Smooth muscle cell (in vitro differentiated cells): ENCODE measurements around the gene KASH5. TPM values are rescaled to one million over a fixed set of nuclear protein-coding genes. Genes with fewer than 3 reads are reported as not detected.

Source experiments
- DNase-seq: peaks from one replicate; lab custom pipeline; 2025; ENCODE audit not compliant: unreplicated experiment; lab: John Stamatoyannopoulos, UW
- H2AFZ ChIP-seq: fragments of 200-600 bp; sonication (generic); 2 replicates; pipeline ENCODE4 v1.6.0; 2016; ENCODE audit warnings: antibody characterized with exemption, low read depth, mild to moderate bottlenecking
- H3F3A ChIP-seq: fragments of 200-600 bp; sonication (generic); 2 replicates; pipeline ENCODE4 v1.6.0; 2017; ENCODE audit warnings: antibody characterized with exemption, low read depth
- H3K27ac ChIP-seq: fragments of 200-600 bp; sonication (generic); 2 replicates; pipeline ENCODE4 v1.5.1; 2016; ENCODE audit warnings: low read depth, mild to moderate bottlenecking
- H3K27me3 ChIP-seq: fragments of 200-600 bp; sonication (generic); 2 replicates; pipeline ENCODE4 v1.6.1; 2016; ENCODE audit warnings: low read depth, mild to moderate bottlenecking
- H3K36me3 ChIP-seq: fragments of 200-600 bp; sonication (generic); 2 replicates; pipeline ENCODE4 v1.5.1; 2016; ENCODE audit warnings: low read depth
- H3K4me1 ChIP-seq: fragments of 200-600 bp; sonication (generic); 2 replicates; pipeline ENCODE4 v1.5.1; 2016; ENCODE audit warnings: low read depth
- H3K4me2 ChIP-seq: fragments of 200-600 bp; sonication (generic); 2 replicates; pipeline ENCODE4 v1.6.0; 2016; ENCODE audit warnings: mild to moderate bottlenecking
- H3K4me3 ChIP-seq: fragments of 200-600 bp; sonication (generic); 2 replicates; pipeline ENCODE4 v1.5.1; 2016; ENCODE audit warnings: mild to moderate bottlenecking
- H3K79me2 ChIP-seq: fragments of 200-600 bp; sonication (generic); 2 replicates; pipeline ENCODE4 v1.6.0; 2016; ENCODE audit warnings: low read depth, mild to moderate bottlenecking
- H3K9ac ChIP-seq: fragments of 200-600 bp; sonication (generic); 2 replicates; pipeline ENCODE4 v1.6.0; 2016; ENCODE audit warnings: low read depth
- H3K9me3 ChIP-seq: fragments of 200-600 bp; sonication (generic); replicated peaks from 2 replicates; pipeline ENCODE4 v1.5.1; 2016; ENCODE audit warnings: low read depth
- H4K20me1 ChIP-seq: fragments of 200-600 bp; sonication (generic); 2 replicates; pipeline ENCODE4 v1.6.0; 2016; ENCODE audit warnings: low read depth
- CTCF ChIP-seq: fragments of 200-600 bp; sonication (generic); IDR thresholded peaks from 2 replicates; pipeline ENCODE4 v1.5.1; 2017; ENCODE audit warnings: borderline replicate concordance, mild to moderate bottlenecking, antibody characterized with exemption; ENCODE audit not compliant: insufficient read depth, poor library complexity, severe bottlenecking
- WGBS: methylation state at CpG from one replicate; pipeline ENCODE4 v1.1.7; 2016; ENCODE audit warnings: low lambda C conversion rate; 5-methylcytosine and 5-hydroxymethylcytosine counted together
- polyA plus RNA-seq: library from polyadenylated mRNA; unstranded; fragments of >200 nt; fragmentation: Nextera tagmentation; extraction: Ambion mirVana; gene quantifications from 2 replicates; pipeline ENCODE4 v1.2.1, GENCODE V29; 2016
- total RNA-seq: library from RNA; depleted of rRNA; stranded (reverse); fragments of >200 nt; gene quantifications from 2 replicates; pipeline ENCODE4 v1.2.3, GENCODE V29; 2014

The KASH5 gene
- total and polyA plus RNA-seq, 2 experiments from 2014 or later, result not detected

- Histone ChIP-seq H3K4me1 (no peaks in the 10 kb centered on the region), H3K27me3 (no peaks in the 10 kb centered on the region), H3K36me3 (peaks cover 8% of the 10 kb centered on the region), H4K20me1 (peaks cover 81% of the 10 kb centered on the region), H3K4me2 (no peak overlapping the region), H3K9ac (no peak overlapping the region), H2AFZ (no peak overlapping the region), H3K9me3 (no peaks in the 10 kb centered on the region), H3K79me2 (no peaks in the 10 kb centered on the region), H3K4me3 (no peak overlapping the region), H3F3A (peaks cover 4% of the 10 kb centered on the region), H3K27ac (no peak overlapping the region)
- 78% methylated on average over 3 of the region's 3 CpGs for WGBS
- no peak for DNase-seq
- no peak for TF ChIP-seq CTCF
Measured at GRCh38 chr19:49347835-49348234, 40.2 kb upstream of the KASH5 start.

- Histone ChIP-seq H3K4me1 (no peaks in the 10 kb centered on the region), H4K20me1 (peaks cover 76% of the 10 kb centered on the region), H3K4me3 (no peak overlapping the region), H3K9me3 (no peaks in the 10 kb centered on the region), H2AFZ (no peak overlapping the region), H3K9ac (no peak overlapping the region), H3K4me2 (no peak overlapping the region), H3K36me3 (peaks cover 8% of the 10 kb centered on the region), H3K79me2 (no peaks in the 10 kb centered on the region), H3K27ac (no peak overlapping the region), H3K27me3 (no peaks in the 10 kb centered on the region), H3F3A (peaks cover 2% of the 10 kb centered on the region)
- 95% methylated on average over 12 of the region's 12 CpGs for WGBS
- no peak for TF ChIP-seq CTCF
- DNase-seq, result no peak
Measured at GRCh38 chr19:49348305-49349189, 39.5 kb upstream of the KASH5 start.

GRCh38 chr19:49349567-49349966, 38.5 kb upstream of the KASH5 start:
- H4K20me1 ChIP-seq, result peaks cover 68% of the 10 kb centered on the region
- TF ChIP-seq CTCF, result no peak

More at GRCh38 chr19:49349567-49349966, 38.5 kb upstream of the KASH5 start:
- Histone ChIP-seq H3K27me3 (no peaks in the 10 kb centered on the region), H2AFZ (no peak overlapping the region), H3K79me2 (no peaks in the 10 kb centered on the region), H3K27ac (no peak overlapping the region), H3K9me3 (no peaks in the 10 kb centered on the region), H3K4me1 (no peaks in the 10 kb centered on the region), H3K36me3 (peaks cover 8% of the 10 kb centered on the region), H3K4me3 (no peak overlapping the region), H3K9ac (no peak overlapping the region), H3F3A (peaks cover 2% of the 10 kb centered on the region), H3K4me2 (no peak overlapping the region)
- 98% methylated on average over 2 of the region's 2 CpGs for WGBS
- DNase-seq, result no peak
